GM18498 (cell line): ENCODE results near the gene ADAMTS2.

ENCODE experiments used
- ATAC-seq: cut with Tn5 transposase; IDR thresholded peaks from one replicate; pipeline ENCODE4 v1.9.1; 2021; ENCODE audit warnings: mild to moderate bottlenecking, moderate library complexity; ENCODE audit not compliant: unreplicated experiment

The ADAMTS2 gene

GRCh38 chr5:179239256-179240135 is 105.8 kb downstream of the ADAMTS2 start:
- no peak for ATAC-seq

GRCh38 chr5:179238628-179238970 is 106.7 kb downstream of the ADAMTS2 start:
- no peak for ATAC-seq

GRCh38 chr5:179237770-179238627 is 107.3 kb downstream of the ADAMTS2 start:
- no peak for ATAC-seq

- ATAC-seq = no peak
These were observed 109.6 kb downstream of the ADAMTS2 start for GRCh38 chr5:179235416-179236400.

GRCh38 chr5:179234563-179235135 is 110.6 kb downstream of the ADAMTS2 start:
- ATAC-seq = no peak

- no peak for ATAC-seq
These were observed 111.2 kb downstream of the ADAMTS2 start for GRCh38 chr5:179233909-179234562.

- no peak for ATAC-seq
These were observed 113.0 kb downstream of the ADAMTS2 start for GRCh38 chr5:179232091-179232735.

GRCh38 chr5:179231309-179231708 is 114.0 kb downstream of the ADAMTS2 start:
- ATAC-seq = no peak

GRCh38 chr5:179230061-179230461 is 115.2 kb downstream of the ADAMTS2 start:
- ATAC-seq = no peak

GRCh38 chr5:179229331-179229831 is 115.9 kb downstream of the ADAMTS2 start:
- no peak for ATAC-seq

- ATAC-seq = no peak
These were observed 116.7 kb downstream of the ADAMTS2 start for GRCh38 chr5:179228341-179229121.

- ATAC-seq = no peak
These were observed 117.5 kb downstream of the ADAMTS2 start for GRCh38 chr5:179227580-179228311.

GRCh38 chr5:179227229-179227579 is 118.1 kb downstream of the ADAMTS2 start:
- no peak for ATAC-seq

- no peak for ATAC-seq
These were observed 118.6 kb downstream of the ADAMTS2 start for GRCh38 chr5:179226696-179227095.

- no peak for ATAC-seq
These were observed 119.9 kb downstream of the ADAMTS2 start for GRCh38 chr5:179225387-179225786.

GRCh38 chr5:179224741-179225140 is 120.5 kb downstream of the ADAMTS2 start:
- ATAC-seq = no peak

GRCh38 chr5:179223961-179224360 is 121.3 kb downstream of the ADAMTS2 start:
- no peak for ATAC-seq

GRCh38 chr5:179223528-179223927 is 121.7 kb downstream of the ADAMTS2 start:
- ATAC-seq = no peak
